GM18498 (cell line): ENCODE data around the gene RING1.
A peak's percentile ranks its signal among the peaks of the same experiment; 100 is the strongest.

Source experiments
- ATAC-seq: cut with Tn5 transposase; IDR thresholded peaks from one replicate; pipeline ENCODE4 v1.9.1; 2021; ENCODE audit warnings: mild to moderate bottlenecking, moderate library complexity; ENCODE audit not compliant: unreplicated experiment

Gene RING1

GRCh38 chr6:33192105-33192646 is 16.1 kb upstream of the RING1 start, which contains the start of gene COL11A2:
Gene COL11A2, minus strand, starts transcription at chr6:33192467. Its CDS starts 227 bp downstream, at chr6:33192240.
- no peak for ATAC-seq

- no peak for ATAC-seq
Measured at GRCh38 chr6:33192671-33193602, 15.4 kb upstream of the RING1 start.

GRCh38 chr6:33193619-33194018 is 14.7 kb upstream of the RING1 start:
- no peak for ATAC-seq

GRCh38 chr6:33194431-33194979 is 13.8 kb upstream of the RING1 start:
- ATAC-seq: no peak

- ATAC-seq: no peak
Measured at GRCh38 chr6:33195304-33196165, 12.8 kb upstream of the RING1 start.

GRCh38 chr6:33197431-33198048 is 10.8 kb upstream of the RING1 start:
- ATAC-seq: no peak

- ATAC-seq: no peak
Measured at GRCh38 chr6:33198159-33198852, 10.0 kb upstream of the RING1 start.

GRCh38 chr6:33198853-33199436 is 9.4 kb upstream of the RING1 start:
- no peak for ATAC-seq

GRCh38 chr6:33199687-33200218 is 8.5 kb upstream of the RING1 start:
- ATAC-seq: peak; percentile 30

GRCh38 chr6:33200219-33201146 is 7.8 kb upstream of the RING1 start, which contains the start of the genes RXRB and SLC39A7:
Gene RXRB, minus strand, starts transcription at chr6:33200665. Its CDS starts 189 bp downstream, at chr6:33200476.
Gene SLC39A7, plus strand, starts transcription at chr6:33200867. Its CDS starts 379 bp downstream, at chr6:33201246.
- ATAC-seq: peak; percentile 65

- no peak for ATAC-seq
Measured at GRCh38 chr6:33201147-33201545, 7.2 kb upstream of the RING1 start.

- ATAC-seq: no peak
Measured at GRCh38 chr6:33201935-33202334, 6.4 kb upstream of the RING1 start.

- ATAC-seq: no peak
Measured at GRCh38 chr6:33202799-33203198, 5.5 kb upstream of the RING1 start.

GRCh38 chr6:33203443-33204164 is 4.7 kb upstream of the RING1 start:
- no peak for ATAC-seq

GRCh38 chr6:33204165-33204414 is 4.2 kb upstream of the RING1 start:
- no peak for ATAC-seq

GRCh38 chr6:33204415-33205190 is 3.7 kb upstream of the RING1 start, which contains the start of gene HSD17B8:
Gene HSD17B8, plus strand, starts transcription at chr6:33204655. Its CDS starts 14 bp downstream, at chr6:33204669.
- peak; percentile 52 for ATAC-seq
